Measurements from ENCODE around the gene CCDC142.
"Not testable (repeated sequence)": the region's sequence is repeated elsewhere in the genome, so short reads cannot be mapped to it uniquely, and the experiment has no call there.

The CCDC142 gene

GRCh38 chr2:74462054-74462785 is 20.6 kb downstream of the CCDC142 start:
- no peak for DNase-seq

GRCh38 chr2:74461187-74462053 is 21.4 kb downstream of the CCDC142 start:
- DNase-seq: no peak

GRCh38 chr2:74460187-74460586 is 22.6 kb downstream of the CCDC142 start:
- DNase-seq: not testable (repeated sequence)

- DNase-seq: not testable (repeated sequence)
These were observed 23.2 kb downstream of the CCDC142 start for GRCh38 chr2:74459503-74460118.

- DNase-seq: no peak
These were observed 23.8 kb downstream of the CCDC142 start for GRCh38 chr2:74458938-74459363.

GRCh38 chr2:74458132-74458937 is 24.5 kb downstream of the CCDC142 start, which contains the start of gene WBP1:
TSS of gene WBP1 (plus strand) at chr2:74458438. CDS start at chr2:74458603, 165 bp downstream.
- peak; percentile 97 for DNase-seq

- DNase-seq: peak; percentile 83
These were observed 25.2 kb downstream of the CCDC142 start for GRCh38 chr2:74457549-74458131.

GRCh38 chr2:74457129-74457548 is 25.7 kb downstream of the CCDC142 start:
- peak; percentile 57 for DNase-seq

- peak; percentile 96 for DNase-seq
These were observed 27.9 kb downstream of the CCDC142 start, which contains the start of gene INO80B for GRCh38 chr2:74454654-74455511. TSS of gene INO80B (plus strand) at chr2:74455087. CDS start at chr2:74455117, 30 bp downstream.

GRCh38 chr2:74450570-74451190 is 32.1 kb downstream of the CCDC142 start:
- no peak for DNase-seq

GRCh38 chr2:74448771-74449170 is 34.0 kb downstream of the CCDC142 start:
- DNase-seq: no peak

- no peak for DNase-seq
These were observed 35.4 kb downstream of the CCDC142 start for GRCh38 chr2:74447230-74447999.

- no peak for DNase-seq
These were observed 38.1 kb downstream of the CCDC142 start for GRCh38 chr2:74444498-74445318.

GRCh38 chr2:74442483-74443297 is 40.1 kb downstream of the CCDC142 start:
- DNase-seq: not testable (repeated sequence)

GRCh38 chr2:74441690-74442482 is 40.9 kb downstream of the CCDC142 start, which contains the start of gene RTKN:
TSS of gene RTKN (minus strand) at chr2:74441937. CDS start at chr2:74441816, 121 bp downstream.
- peak; percentile 14 for DNase-seq

- DNase-seq: peak; percentile 17
These were observed 41.6 kb downstream of the CCDC142 start for GRCh38 chr2:74441170-74441689.

Data from NCI-H2171 (cell line).